ENCODE measurements around the gene ABHD17C.

GRCh38 chr15:80773792-80774352, 78.8 kb downstream of the ABHD17C start:
- TF ChIP-seq, protein P1, sequence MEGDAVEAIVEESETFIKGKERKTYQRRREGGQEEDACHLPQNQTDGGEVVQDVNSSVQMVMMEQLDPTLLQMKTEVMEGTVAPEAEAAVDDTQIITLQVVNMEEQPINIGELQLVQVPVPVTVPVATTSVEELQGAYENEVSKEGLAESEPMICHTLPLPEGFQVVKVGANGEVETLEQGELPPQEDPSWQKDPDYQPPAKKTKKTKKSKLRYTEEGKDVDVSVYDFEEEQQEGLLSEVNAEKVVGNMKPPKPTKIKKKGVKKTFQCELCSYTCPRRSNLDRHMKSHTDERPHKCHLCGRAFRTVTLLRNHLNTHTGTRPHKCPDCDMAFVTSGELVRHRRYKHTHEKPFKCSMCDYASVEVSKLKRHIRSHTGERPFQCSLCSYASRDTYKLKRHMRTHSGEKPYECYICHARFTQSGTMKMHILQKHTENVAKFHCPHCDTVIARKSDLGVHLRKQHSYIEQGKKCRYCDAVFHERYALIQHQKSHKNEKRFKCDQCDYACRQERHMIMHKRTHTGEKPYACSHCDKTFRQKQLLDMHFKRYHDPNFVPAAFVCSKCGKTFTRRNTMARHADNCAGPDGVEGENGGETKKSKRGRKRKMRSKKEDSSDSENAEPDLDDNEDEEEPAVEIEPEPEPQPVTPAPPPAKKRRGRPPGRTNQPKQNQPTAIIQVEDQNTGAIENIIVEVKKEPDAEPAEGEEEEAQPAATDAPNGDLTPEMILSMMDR (IDR thresholded peaks at IDR 0.05): no peak
- no peak for TF ChIP-seq POLR2A (IDR thresholded peaks at IDR 0.05)
